ENCODE data around the gene TBC1D14. TPM values are rescaled to one million over a fixed set of nuclear protein-coding genes. Genes with fewer than 3 reads are reported as not detected.

Gene TBC1D14
- total RNA-seq, 2 experiments from 2014 or later = 38.4 to 44.1 TPM

GRCh38 chr4:6960154-6960553 is 50.5 kb downstream of the TBC1D14 start:
- no peak for DNase-seq (ENCODE audit: low spot score)
- intact Hi-C loops (cut with micrococcal nuclease; ENCODE audit: unreplicated experiment) = no loop called here
- H3K79me2 ChIP-seq (ENCODE audit: insufficient read depth, low read depth, low read length) = no peaks in the 10 kb centered on the region
- BruUV-seq (replicated peaks) = no TSS peak
- TF ChIP-seq EZH2phosphoT487 (IDR thresholded peaks at IDR 0.05; ENCODE audit: borderline replicate concordance, low read depth, low read length) (no peak), CTCF (conservative IDR thresholded peaks at IDR 0.05; ENCODE audit: low read length) (no peak)
- H4K20me1 ChIP-seq (ENCODE audit: insufficient read depth, low read length) = no peaks in the 10 kb centered on the region; the same call in 1 of the 2 replicates
- POLR2A ChIA-PET = interaction anchor here (0.7 kb wide), 1 partner anchor 204 kb away, joined by 4 read pairs; no protein-coding TSS in a partner anchor
- H3K4me1 ChIP-seq (ENCODE audit: insufficient read depth, low read length, poor library complexity, severe bottlenecking) = peaks cover 32% of the 10 kb centered on the region
- CTCF ChIA-PET (ENCODE audit: unreplicated experiment) = no interaction called here
- H3K9me3 ChIP-seq (ENCODE audit: low read length) = peaks cover 5% of the 10 kb centered on the region; the same call in 1 of the 2 replicates
- H3K9me2 ChIP-seq (ENCODE audit: insufficient read depth, low read length) = no peaks in the 10 kb centered on the region
- H3K27ac ChIP-seq (ENCODE audit: low read depth, low read length, poor library complexity, severe bottlenecking) = no peak overlapping the region
- no peak overlapping the region for H3K4me2 ChIP-seq (ENCODE audit: low read length)
- H2AFZ ChIP-seq (ENCODE audit: low read length) = no peak overlapping the region
- no peaks in the 10 kb centered on the region; the same call in 1 of the 2 replicates for H3K36me3 ChIP-seq (ENCODE audit: insufficient read depth, low read length)
- H3K4me3 ChIP-seq (ENCODE audit: low read depth, low read length, poor library complexity, severe bottlenecking) = no peak overlapping the region

GRCh38 chr4:6960628-6961412 is 51.2 kb downstream of the TBC1D14 start:
- POLR2A ChIA-PET = no interaction called here

More at GRCh38 chr4:6960628-6961412, 51.2 kb downstream of the TBC1D14 start:
- no peak overlapping the region for H2AFZ ChIP-seq (ENCODE audit: low read length)
- no peaks in the 10 kb centered on the region for H3K9me2 ChIP-seq (ENCODE audit: insufficient read depth, low read length)
- BruUV-seq (replicated peaks) = no TSS peak
- intact Hi-C loops (cut with micrococcal nuclease; ENCODE audit: unreplicated experiment) = no loop called here
- H3K4me3 ChIP-seq (ENCODE audit: low read depth, low read length, poor library complexity, severe bottlenecking) = no peak overlapping the region
- H3K4me2 ChIP-seq (ENCODE audit: low read length) = no peak overlapping the region
- no peaks in the 10 kb centered on the region for H3K79me2 ChIP-seq (ENCODE audit: insufficient read depth, low read depth, low read length)
- TF ChIP-seq EZH2phosphoT487 (IDR thresholded peaks at IDR 0.05; ENCODE audit: borderline replicate concordance, low read depth, low read length) (no peak), CTCF (conservative IDR thresholded peaks at IDR 0.05; ENCODE audit: low read length) (no peak)
- no peak for DNase-seq (ENCODE audit: low spot score)
- CTCF ChIA-PET (ENCODE audit: unreplicated experiment) = no interaction called here
- no peak overlapping the region for H3K27ac ChIP-seq (ENCODE audit: low read depth, low read length, poor library complexity, severe bottlenecking)
- no peaks in the 10 kb centered on the region; the same call in 1 of the 2 replicates for H3K36me3 ChIP-seq (ENCODE audit: insufficient read depth, low read length)
- peaks cover 5% of the 10 kb centered on the region; the same call in 1 of the 2 replicates for H3K9me3 ChIP-seq (ENCODE audit: low read length)
- no peaks in the 10 kb centered on the region; the same call in 1 of the 2 replicates for H4K20me1 ChIP-seq (ENCODE audit: insufficient read depth, low read length)
- peaks cover 38% of the 10 kb centered on the region for H3K4me1 ChIP-seq (ENCODE audit: insufficient read depth, low read length, poor library complexity, severe bottlenecking)
